Keratinocyte (primary cell): ENCODE data around the gene KIF1B. TPM values are rescaled to one million over a fixed set of nuclear protein-coding genes. Genes with fewer than 3 reads are reported as not detected.

Experiments
- DNase-seq: peaks from one replicate; pipeline ENCODE4 v3.0.0-alpha.2; 2011; ENCODE audit warnings: low read depth, missing footprints, low spot score
- FAIRE-seq: peaks from 2 replicates; lab custom pipeline; 2011; peaks lifted over from hg19 to GRCh38; lab: Jason Lieb, UNC
- H2AFZ ChIP-seq: 2 replicates; pipeline ENCODE4 v1.6.0; 2012; ENCODE audit warnings: low read length, control low read depth, inconsistent platforms; ENCODE audit not compliant: control insufficient read depth
- H3K27ac ChIP-seq: 2 replicates; pipeline ENCODE4 v1.5.1; 2011; ENCODE audit warnings: low read length; ENCODE audit not compliant: control insufficient read depth, insufficient read depth
- H3K27me3 ChIP-seq: 3 replicates; pipeline ENCODE4 v1.6.0; 2011; ENCODE audit warnings: low read length; ENCODE audit not compliant: control insufficient read depth, insufficient read depth; ENCODE audit errors: extremely low read depth
- H3K36me3 ChIP-seq, 2 experiments: 2 replicates in 1 of 2; 3 replicates in 1 of 2; pipeline ENCODE4 v1.5.1; 2011; ENCODE audit warnings: low read length in 2 of 2, mild to moderate bottlenecking in 1 of 2; ENCODE audit not compliant: control insufficient read depth in 2 of 2, insufficient read depth in 2 of 2; ENCODE audit errors: extremely low read depth in 1 of 2
- H3K4me1 ChIP-seq: 3 replicates; pipeline ENCODE4 v1.5.1; 2011; ENCODE audit warnings: low read length; ENCODE audit not compliant: control insufficient read depth, insufficient read depth; ENCODE audit errors: extremely low read depth
- H3K4me2 ChIP-seq: 3 replicates; pipeline ENCODE4 v1.6.0; 2011; ENCODE audit warnings: low read depth, low read length; ENCODE audit not compliant: control insufficient read depth, insufficient read depth; ENCODE audit errors: extremely low read depth
- H3K4me3 ChIP-seq, 3 experiments: fragments of 200-600 bp in 1 of 3; sonication (generic) in 1 of 3; 2 replicates in 2 of 3; 3 replicates in 1 of 3; pipeline ENCODE4 v1.5.1; 2011 to 2016; ENCODE audit warnings: low read length in 3 of 3, mild to moderate bottlenecking in 3 of 3, control low read depth in 2 of 3, inconsistent platforms in 1 of 3, low read depth in 1 of 3, mixed read lengths in 1 of 3, mixed run types in 1 of 3, moderate library complexity in 1 of 3; ENCODE audit not compliant: control insufficient read depth in 2 of 3, insufficient read depth in 2 of 3; ENCODE audit errors: extremely low read depth in 1 of 3
- H3K79me2 ChIP-seq: 2 replicates; pipeline ENCODE4 v1.6.0; 2012; ENCODE audit warnings: low read length; ENCODE audit not compliant: control insufficient read depth, insufficient read depth
- H3K9ac ChIP-seq: 3 replicates; pipeline ENCODE4 v1.6.0; 2011; ENCODE audit warnings: low read length; ENCODE audit not compliant: control insufficient read depth, insufficient read depth; ENCODE audit errors: extremely low read depth
- H3K9me1 ChIP-seq: 3 replicates; pipeline ENCODE4 v1.6.0; 2011; ENCODE audit warnings: low read length; ENCODE audit not compliant: control insufficient read depth, insufficient read depth; ENCODE audit errors: extremely low read depth
- H3K9me3 ChIP-seq: 2 replicates; pipeline ENCODE4 v1.5.1; 2012; ENCODE audit warnings: low read depth, low read length; ENCODE audit not compliant: control insufficient read depth
- H4K20me1 ChIP-seq: 3 replicates; pipeline ENCODE4 v1.6.0; 2011; ENCODE audit warnings: low read length; ENCODE audit not compliant: control insufficient read depth, insufficient read depth; ENCODE audit errors: extremely low read depth
- EZH2 ChIP-seq: IDR thresholded peaks from one replicate; pipeline ENCODE4 v1.6.1; 2012; ENCODE audit warnings: inconsistent platforms, mild to moderate bottlenecking, low read length, moderate library complexity
- dilution Hi-C: fragments of 300-500 bp; cut with MboI; formaldehyde crosslinking; loops from one replicate; pipeline ENCODE4 v1.7.0; 2020; ENCODE audit warnings: low sequenced_read_pairs; ENCODE audit not compliant: extremely low pct_ligation_motif_present
- polyA plus RNA-seq, 5 experiments: library from polyadenylated mRNA; depleted of rRNA in 3 of 5; stranded (reverse) in 3 of 5; stranded (forward) in 1 of 5; unstranded in 1 of 5; fragments of >200 nt; gene quantifications; 1 replicate in 1 of 5; 2 replicates in 3 of 5; 3 replicates in 1 of 5; pipeline versions ENCODE4 v1.2.1 to v1.2.3, GENCODE V29; 2011 to 2012; ENCODE audit warnings: missing spikeins in 2 of 5, low read depth in 1 of 5, low replicate concordance in 1 of 5
- TF ChIP-seq, protein P1 (sequence below), 3 experiments: IDR thresholded peaks in 1 of 3; conservative IDR thresholded peaks in 1 of 3; optimal IDR thresholded peaks in 1 of 3; 2 replicates in 2 of 3; 3 replicates in 1 of 3; pipeline versions ENCODE3 to v1.5.1; 2011; ENCODE audit warnings: low read length in 3 of 3, mild to moderate bottlenecking in 3 of 3, moderate library complexity in 2 of 3, control low read depth in 1 of 3, inconsistent platforms in 1 of 3; ENCODE audit not compliant: insufficient read depth in 2 of 3; ENCODE audit errors: extremely low read depth in 1 of 3

Gene KIF1B
- polyA plus RNA-seq, 1 donor (not counting 4 experiments of a cell fraction or from before 2014, with no cell fraction given): 15.1 TPM

DNA sequence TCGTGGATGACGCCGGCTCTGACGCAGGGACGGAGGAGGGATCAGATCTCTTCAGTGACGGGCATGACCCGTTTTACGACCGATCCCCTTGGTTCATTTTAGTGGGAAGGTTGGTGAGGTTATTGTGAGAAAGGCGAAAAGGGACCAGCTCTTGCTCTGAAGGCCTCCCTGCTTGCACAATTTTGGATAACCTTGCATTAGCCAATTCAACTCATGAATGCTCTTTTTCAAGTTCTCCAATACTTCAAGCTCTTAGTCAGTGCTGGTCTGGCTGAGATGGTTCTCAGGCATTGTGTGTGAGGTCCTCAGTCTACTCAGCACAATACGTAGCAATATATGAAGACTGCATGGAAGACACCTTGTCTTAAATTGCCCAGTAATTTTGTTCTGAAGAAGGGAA lies 115.9 kb downstream of the KIF1B start:
- no peaks in the 10 kb centered on the region for H3K9me1 ChIP-seq
- DNase-seq (no peak), FAIRE-seq (no peak)
- no peaks in the 10 kb centered on the region for H3K27me3 ChIP-seq
- H3K4me3 ChIP-seq: no peak overlapping the region
- H3K36me3 ChIP-seq: peaks cover 4 to 5% of the 10 kb centered on the region in 2 experiments
- no peaks in the 10 kb centered on the region for H3K9me3 ChIP-seq
- TF ChIP-seq EZH2: no peak
- TF ChIP-seq, protein P1, sequence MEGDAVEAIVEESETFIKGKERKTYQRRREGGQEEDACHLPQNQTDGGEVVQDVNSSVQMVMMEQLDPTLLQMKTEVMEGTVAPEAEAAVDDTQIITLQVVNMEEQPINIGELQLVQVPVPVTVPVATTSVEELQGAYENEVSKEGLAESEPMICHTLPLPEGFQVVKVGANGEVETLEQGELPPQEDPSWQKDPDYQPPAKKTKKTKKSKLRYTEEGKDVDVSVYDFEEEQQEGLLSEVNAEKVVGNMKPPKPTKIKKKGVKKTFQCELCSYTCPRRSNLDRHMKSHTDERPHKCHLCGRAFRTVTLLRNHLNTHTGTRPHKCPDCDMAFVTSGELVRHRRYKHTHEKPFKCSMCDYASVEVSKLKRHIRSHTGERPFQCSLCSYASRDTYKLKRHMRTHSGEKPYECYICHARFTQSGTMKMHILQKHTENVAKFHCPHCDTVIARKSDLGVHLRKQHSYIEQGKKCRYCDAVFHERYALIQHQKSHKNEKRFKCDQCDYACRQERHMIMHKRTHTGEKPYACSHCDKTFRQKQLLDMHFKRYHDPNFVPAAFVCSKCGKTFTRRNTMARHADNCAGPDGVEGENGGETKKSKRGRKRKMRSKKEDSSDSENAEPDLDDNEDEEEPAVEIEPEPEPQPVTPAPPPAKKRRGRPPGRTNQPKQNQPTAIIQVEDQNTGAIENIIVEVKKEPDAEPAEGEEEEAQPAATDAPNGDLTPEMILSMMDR (optimal IDR thresholded peaks at IDR 0.05 in 1 of 3, IDR thresholded peaks at IDR 0.05 in 1 of 3, conservative IDR thresholded peaks at IDR 0.05 in 1 of 3; ENCODE audit: extremely low read depth in 1 of 3, insufficient read depth in 2 of 3, low read length in 3 of 3): no peak
- H3K9ac ChIP-seq: no peak overlapping the region
- no peak overlapping the region for H3K4me2 ChIP-seq
- dilution Hi-C loops: no loop called here
- no peaks in the 10 kb centered on the region for H3K4me1 ChIP-seq
- no peaks in the 10 kb centered on the region for H4K20me1 ChIP-seq
- no peak overlapping the region for H2AFZ ChIP-seq
- no peak overlapping the region for H3K27ac ChIP-seq
- no peaks in the 10 kb centered on the region for H3K79me2 ChIP-seq

GRCh38 chr1:10328180-10328963 lies 118.0 kb downstream of the KIF1B start:
- Histone ChIP-seq H3K9me3 (no peaks in the 10 kb centered on the region), H3K27ac (no peak overlapping the region), H3K9ac (no peak overlapping the region), H3K4me1 (no peaks in the 10 kb centered on the region), H3K4me2 (no peak overlapping the region), H3K79me2 (no peaks in the 10 kb centered on the region), H3K4me3 (no peak overlapping the region), H3K27me3 (no peaks in the 10 kb centered on the region), H3K36me3 (peaks cover 0 to 3% of the 10 kb centered on the region in 2 experiments), H2AFZ (no peak overlapping the region), H3K9me1 (no peaks in the 10 kb centered on the region), H4K20me1 (no peaks in the 10 kb centered on the region)
- DNase-seq (no peak), FAIRE-seq (no peak)
- dilution Hi-C loops: no loop called here
- no peak for TF ChIP-seq EZH2
